HG03108 (cell line): ENCODE data around the gene PLA2G3.

Source experiments
- ATAC-seq: cut with Tn5 transposase; IDR thresholded peaks from one replicate; pipeline ENCODE4 v1.9.1; 2021; ENCODE audit warnings: moderate library complexity; ENCODE audit not compliant: unreplicated experiment

The PLA2G3 gene

DNA sequence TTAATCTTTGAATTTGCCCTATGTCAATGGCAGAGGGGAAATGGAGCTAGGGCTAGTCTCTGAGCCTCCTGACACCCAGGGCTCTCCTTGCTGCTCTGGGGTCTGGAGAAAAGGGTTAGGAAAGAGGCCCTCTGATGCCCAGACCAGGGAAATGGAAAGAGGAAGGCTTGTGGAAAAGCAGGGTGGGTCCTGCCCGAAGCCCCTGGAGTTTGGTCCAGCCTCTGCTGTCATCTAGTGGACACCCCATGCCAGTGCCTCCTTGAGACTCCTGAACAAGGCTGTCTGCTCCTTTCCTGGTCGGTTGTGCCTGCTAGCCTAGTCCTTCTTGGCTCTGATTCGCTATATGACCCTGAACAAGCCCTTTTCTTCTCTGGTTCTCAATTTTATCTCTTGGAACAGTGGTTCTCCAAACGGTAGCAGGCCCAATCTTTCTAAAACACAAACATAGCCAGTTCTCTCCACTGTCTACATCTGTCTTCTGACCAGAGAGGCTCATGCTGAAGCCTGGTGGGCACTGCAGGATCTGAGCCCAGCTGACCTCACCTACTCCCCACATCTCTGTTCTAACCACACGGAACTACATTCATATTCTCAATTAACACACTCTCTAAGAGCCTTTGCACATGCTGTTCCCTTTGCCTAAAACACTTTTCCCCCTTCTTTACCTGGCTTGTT, 8.8 kb upstream of the PLA2G3 start:
- ATAC-seq = no peak

DNA sequence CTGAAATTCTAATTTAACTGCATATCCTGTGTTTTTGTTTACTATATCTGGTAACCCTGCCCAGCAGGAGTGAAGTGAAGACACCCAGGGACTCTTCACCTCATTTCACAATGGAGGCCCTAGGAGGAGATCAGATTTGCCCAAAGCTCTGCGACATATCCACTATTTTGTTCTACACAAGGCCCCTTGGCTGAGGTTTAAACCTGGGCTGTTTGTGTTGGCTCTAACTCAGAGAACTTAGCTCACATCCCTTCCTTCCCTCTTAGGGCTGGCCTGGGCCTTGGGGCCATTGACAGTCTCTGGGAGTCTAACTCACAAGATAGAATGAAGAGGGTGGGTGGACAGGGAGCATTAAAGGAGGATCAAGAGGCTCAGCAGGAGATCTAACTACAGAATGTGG, 8.2 kb upstream of the PLA2G3 start:
- ATAC-seq = no peak

DNA sequence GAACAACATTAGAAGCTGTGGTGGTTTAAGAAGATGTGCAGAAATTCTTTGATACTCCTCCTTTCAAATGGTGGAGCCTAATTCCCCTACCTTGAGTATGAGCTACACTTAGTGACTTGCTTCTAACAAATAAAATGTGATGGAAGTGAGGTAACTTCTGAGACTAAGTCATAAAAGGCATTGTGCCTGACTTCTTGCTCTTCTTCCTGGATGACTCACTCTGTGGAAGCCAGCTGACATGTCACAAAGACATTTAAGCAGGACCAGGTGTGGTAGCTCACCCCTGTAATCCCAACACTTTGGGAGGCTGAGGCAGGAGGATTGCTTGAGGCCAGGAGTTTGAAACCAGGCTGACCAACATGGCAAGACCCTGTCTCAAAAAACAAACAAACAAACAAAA, 3.9 kb upstream of the PLA2G3 start:
- ATAC-seq = no peak

DNA sequence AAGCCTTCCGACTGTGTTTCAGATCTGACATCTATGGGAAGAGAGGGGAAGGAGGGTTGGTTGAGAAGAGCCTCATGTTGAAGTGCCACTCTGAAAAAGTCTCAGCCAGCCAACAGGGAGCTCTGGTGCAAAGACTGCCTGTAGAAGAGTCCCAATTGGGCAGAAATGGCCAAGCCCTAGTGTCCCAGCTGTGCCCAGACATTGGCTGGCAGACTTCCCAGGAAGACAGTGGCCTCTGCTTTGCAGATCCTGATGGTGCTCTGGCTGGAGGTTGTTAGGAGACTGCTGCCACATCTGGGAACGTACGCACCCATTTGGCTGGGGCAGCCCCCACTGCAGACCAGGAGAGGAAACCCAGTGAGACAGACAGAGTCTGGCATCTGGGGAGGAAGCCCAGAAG, 3.2 kb upstream of the PLA2G3 start:
- ATAC-seq = no peak

DNA sequence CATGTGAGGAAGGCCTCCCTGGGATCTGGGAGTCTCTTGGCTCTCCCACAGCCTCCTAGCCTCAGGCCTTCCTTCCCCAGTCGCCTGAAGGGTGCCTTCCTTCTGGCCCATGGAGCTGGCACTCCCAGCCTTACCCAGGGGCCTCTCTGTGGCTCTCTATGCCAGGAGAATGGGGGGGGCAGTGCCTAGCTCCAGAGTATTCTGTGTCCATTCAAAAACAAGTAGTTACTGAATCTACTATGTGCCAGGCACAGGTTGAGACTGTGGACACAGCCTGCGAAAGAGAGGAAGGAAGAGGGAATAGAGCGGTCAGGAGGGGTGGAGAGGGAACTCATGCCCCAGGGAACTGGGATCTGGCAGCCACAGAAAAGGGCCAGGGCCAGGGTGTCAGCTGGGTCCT, 2.7 kb upstream of the PLA2G3 start:
- ATAC-seq = no peak

DNA sequence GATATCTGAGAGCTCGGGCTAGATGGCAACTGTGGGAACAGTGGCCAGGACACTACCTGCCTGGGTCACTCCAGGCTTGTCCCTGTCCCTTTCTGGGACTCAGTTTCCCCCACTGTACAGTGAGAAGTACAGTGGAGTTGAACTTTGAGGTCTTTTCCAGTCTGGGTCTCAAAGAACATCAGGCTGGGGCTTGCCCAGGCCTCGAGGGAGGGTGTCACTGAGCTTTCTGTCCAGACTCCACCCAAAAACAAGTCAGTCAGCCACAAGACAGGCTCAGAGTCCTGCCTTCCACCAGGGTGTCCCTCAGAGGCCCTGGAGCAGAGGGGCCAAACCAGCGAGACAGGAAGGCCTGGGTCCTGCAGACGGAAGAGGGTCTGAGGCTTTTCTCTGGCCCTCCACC, 2.0 kb upstream of the PLA2G3 start:
- ATAC-seq = no peak

DNA sequence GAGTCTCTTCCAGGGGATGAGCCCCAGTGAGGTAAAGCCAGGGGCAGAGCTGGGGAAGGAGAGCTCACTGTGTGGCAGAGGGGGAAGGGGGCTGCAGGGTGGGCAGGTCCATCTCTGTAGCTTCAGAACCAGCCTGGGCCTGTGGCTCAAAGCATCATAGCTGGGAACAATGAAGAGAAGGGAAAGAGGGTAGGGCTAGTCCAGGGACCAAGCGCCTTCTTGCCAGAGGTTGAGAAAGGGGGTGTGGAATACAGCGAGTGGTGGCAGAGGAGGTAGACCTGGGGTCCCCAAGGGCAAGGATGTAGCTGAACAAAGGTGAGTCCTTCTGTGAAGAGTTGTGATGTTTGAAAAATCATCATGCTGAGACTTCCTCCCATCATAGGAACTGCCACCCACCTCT, 1.2 kb upstream of the PLA2G3 start:
- ATAC-seq = no peak

DNA sequence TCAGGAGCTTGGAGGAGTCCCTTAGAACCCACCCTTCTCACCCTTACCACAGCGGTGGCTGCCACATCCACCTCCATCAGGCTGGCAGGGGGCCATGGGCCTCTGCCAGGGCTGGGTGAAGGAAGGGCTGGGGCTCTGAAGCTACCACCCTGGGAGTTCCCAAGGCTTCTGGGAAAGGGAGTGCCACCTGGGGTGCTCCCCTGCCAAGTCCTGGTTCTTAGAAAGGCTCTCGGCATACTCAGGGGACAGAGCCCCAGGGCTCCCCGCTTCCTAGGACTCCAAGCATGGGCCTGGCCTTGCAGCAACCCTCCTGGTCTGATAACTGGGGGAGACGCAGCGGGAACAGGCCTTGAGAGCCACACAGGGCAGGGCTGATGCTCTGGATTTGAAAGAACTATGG, 438 bp upstream of the PLA2G3 start:
- no peak for ATAC-seq

DNA sequence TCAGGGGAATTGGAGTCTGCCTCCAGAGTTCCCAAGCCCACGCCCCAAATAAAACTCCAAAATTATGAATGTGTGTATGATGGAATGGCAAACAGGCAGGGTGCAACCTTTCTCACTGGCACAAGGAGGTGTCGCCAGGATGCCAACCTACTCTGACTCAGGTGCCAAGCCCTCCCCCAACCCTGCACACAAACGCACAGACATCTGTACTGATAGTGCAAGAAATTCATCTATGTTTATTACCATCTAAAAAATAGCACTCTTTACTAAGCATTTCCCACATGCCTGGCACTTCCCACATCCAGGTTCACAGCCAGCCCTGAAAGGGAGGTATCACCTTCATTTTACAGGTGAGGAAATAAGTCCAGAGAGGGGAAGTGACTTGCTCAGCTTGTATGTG, 1.2 kb downstream of the PLA2G3 start:
- ATAC-seq = no peak

DNA sequence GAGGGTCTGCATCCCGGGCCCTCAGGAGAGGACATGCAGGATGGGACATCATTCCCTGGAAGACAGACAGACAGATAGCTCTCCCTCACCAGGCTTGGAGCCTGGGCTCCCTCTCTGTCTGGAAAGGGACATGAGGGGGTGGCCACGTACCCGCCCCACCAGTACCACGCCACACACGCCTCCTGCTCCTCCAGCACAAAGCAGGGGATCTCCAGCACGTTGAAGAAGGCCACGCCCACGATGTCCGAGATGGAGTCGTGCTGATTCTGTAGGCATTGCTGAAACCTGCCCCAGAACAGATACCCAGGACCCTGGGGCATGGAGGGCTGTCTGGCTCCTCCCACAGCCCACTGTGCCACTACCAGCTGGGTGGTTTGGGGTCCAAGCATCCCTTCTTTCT, 2.2 kb downstream of the PLA2G3 start:
- no peak for ATAC-seq

DNA sequence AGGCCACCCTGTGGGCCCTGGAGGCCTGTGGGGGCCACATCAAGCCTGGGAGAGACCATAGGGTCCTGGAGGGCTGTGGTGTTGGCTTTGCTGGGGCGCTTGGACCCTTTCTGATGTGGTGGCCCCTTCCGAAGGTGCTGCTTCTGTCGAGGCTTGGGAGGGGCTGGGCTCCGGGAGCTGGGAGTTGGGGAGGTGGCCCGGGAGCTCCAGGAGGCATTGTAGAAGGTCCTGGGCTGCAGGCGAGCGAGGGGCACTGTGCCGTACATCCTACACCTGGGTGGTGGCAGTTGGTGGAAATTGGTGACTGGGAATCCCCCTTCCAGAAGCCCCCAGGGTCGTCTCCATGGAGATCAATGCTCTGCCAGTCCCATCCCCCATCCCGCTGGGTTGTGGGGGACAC, 2.6 kb downstream of the PLA2G3 start:
- ATAC-seq = no peak

DNA sequence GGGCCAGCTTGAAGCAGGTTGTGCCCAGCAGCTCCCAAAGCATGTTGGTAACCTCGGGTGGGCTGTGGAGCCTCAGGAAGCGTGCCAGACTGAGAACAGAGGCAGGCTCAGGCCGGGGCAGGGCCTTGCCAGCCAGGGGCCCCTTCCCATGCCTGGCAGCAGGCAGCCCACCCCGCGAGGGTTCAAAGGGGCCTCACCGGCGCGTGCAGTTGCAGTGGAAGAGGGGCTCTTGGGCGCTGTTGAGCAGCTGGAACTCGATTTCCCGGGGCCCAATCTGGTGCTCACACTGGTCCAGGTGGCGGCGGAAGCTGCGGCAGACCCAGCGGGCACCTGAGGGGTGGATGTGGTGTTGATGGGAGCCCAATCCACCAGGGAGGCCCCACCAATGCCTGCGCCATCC, 3.6 kb downstream of the PLA2G3 start:
- no peak for ATAC-seq

DNA sequence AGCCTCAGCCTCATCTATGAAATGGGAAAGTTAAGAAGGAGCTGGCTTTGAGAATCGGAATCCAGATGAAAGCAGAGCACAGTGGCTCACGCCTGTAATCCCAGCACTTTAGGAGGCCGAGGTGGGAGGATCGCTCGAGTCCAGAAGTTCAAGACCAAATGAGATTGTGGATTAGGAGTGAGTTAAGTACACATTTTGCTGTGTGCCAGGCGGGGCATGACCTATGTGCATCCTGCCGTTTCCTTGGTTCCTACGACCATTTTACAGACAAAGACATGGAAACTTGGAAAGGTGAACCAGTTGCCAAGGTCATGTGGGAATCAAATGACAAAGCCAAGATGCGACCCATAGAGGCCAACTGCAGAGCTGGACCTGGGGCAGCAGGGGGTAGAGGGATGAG, 4.2 kb downstream of the PLA2G3 start:
- no peak for ATAC-seq

DNA sequence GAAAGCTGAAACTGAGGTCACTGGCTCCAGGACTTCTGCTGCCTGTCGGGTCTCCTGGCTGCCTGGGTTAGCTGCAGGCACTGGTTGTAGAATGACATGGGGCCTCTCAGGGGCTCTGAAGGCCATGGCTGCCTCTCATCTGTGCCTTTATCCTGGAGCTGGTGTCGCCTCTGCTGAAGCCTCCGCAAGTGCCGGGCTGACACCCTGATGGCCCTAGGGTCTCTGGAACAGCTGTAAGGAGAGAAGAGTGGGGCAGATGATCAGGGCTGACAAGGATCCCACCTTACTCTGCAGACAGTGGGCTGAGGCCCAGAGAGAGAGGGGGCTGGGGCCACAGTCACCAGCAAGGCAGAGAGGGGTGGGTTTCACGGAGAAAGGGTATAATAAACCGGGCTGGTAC, 4.6 kb downstream of the PLA2G3 start:
- no peak for ATAC-seq

DNA sequence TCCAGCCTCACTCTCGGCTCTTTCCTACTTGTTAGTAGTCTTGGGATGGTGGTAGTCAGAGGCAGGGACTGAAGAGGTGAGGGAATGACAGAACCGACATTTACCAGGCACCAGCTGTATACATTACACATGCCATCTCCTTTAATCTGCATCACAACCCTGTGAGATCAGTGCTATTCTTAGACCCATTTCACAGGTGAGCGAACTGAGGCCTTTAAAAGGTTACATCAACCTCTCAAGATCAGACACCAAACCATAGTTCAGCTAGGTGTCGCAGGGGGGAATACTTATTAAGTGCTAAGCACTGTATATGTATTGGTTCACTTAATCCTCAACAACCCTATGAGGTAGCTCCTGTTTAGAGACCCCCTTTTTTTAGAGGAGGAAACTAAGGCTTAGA, 5.6 kb downstream of the PLA2G3 start:
- no peak for ATAC-seq

DNA sequence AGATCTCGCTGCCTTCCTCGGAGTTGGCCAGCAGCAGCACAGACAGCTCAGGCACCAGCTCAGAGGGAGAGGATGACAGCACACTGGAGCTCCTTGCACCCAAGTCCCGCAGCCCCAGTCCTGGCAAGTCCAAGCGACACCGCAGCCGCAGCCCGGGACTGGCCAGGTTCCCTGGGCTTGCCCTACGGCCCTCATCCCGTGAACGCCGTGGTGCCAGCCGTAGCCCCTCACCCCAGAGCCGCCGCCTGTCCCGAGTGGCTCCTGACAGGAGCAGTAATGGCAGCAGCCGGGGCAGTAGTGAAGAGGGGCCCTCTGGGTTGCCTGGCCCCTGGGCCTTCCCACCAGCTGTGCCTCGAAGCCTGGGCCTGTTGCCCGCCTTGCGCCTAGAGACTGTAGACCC, 6.4 kb downstream of the PLA2G3 start:
- no peak for ATAC-seq

DNA sequence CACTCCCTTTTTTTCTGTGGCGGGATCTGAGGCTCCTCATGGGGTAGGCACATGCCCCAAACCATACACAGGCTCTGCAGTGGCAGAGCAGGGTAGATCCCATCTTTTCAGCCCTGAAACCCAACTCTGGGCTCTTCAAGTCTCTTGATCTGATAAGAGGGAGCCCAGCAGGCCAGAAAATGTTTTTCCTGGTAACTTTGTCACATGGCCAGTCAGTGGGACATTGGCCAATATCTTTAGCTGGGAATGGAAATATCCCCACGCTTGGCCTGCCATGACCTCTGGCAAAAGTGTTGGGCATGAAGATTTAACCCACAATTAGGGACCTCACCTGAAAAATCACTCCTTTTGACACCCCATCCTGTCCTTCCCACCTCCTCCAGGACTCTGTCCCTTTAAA, 9.4 kb downstream of the PLA2G3 start:
- ATAC-seq = no peak

DNA sequence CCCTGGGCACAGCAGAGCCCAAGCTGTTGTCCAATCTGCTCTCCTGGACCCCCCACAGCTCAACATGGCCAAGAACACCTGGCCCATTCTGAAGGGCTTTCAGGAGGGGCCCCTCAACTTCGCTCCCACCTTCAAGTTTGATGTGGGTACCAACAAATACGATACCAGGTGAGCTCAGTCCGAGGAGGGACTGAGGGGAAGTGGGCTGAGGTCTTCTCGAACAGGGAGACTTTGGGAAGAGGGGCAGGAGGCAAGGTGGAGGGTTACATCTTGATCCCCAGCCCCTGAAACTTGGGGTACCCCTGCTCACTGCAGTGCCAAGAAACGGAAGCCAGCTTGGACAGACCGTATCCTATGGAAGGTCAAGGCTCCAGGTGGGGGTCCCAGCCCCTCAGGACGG, 12.2 kb downstream of the PLA2G3 start:
- no peak for ATAC-seq

DNA sequence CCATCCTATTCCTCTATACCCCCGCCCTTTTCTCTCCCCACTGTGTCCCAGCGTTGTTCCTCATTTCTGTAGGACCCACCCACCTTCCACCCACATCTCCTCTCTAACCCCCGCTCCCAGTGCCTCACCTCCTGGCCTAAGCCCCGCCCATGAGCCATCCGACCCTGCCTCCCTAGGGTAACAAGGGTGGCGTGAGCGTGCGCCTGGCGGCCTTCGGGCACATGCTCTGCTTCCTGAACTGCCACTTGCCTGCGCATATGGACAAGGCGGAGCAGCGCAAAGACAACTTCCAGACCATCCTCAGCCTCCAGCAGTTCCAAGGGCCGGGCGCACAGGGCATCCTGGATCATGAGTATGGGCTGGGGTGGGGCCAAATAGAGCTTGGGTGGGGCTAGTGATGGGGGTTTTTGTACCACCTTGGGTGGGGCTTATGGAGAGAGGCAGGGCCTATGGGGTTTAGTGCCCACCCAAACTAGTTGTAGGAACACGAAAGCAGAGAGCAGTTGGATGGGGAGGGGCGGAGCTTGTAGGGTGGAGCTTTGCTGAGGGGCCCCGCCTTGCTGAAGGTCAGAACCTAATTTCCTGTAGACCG, 13.0 kb downstream of the PLA2G3 start:
- no peak for ATAC-seq

DNA sequence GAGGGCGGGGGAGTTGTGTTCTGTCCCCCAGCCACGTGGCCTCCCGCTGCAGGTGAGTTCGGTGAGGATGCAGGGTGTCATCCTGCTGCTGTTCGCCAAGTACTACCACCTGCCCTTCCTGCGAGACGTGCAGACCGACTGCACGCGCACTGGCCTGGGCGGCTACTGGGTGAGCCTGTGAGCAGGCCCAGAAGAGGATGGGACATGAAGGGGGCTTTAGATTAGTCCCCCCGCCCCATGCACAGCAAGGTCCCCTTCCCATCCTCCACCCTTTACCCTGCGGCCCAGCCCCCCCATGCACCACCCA, 13.5 kb downstream of the PLA2G3 start:
- no peak for ATAC-seq

DNA sequence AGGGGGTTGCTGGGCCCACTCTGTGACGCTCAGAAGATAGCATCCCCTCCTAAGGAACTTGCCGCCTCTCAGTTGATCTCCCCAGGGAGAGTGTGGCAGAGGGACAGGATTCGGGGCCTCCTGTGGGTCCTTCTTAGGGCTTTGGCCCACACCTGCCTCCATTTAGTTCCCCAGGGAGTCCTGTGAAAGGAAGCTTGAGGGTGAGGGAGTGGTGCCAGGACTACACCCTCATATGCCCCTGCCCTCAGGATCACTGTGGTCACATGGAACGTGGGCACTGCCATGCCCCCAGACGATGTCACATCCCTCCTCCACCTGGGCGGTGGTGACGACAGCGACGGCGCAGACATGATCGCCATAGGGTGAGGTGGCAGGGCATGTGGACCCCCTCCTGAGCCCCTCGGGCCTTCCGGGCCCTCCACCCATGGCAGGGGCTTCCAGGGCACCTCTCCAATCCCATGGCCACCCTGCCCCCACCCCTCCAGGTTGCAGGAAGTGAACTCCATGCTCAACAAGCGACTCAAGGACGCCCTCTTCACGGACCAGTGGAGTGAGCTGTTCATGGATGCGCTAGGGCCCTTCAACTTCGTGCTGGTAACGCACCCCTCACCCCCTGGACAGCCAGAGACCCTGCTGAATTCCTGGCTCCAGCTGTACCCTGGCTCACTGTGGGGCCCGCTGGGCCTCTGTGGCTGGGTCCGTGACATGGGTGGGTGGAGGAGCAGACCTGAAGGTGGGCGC, 14.0 kb downstream of the PLA2G3 start:
- ATAC-seq = no peak

DNA sequence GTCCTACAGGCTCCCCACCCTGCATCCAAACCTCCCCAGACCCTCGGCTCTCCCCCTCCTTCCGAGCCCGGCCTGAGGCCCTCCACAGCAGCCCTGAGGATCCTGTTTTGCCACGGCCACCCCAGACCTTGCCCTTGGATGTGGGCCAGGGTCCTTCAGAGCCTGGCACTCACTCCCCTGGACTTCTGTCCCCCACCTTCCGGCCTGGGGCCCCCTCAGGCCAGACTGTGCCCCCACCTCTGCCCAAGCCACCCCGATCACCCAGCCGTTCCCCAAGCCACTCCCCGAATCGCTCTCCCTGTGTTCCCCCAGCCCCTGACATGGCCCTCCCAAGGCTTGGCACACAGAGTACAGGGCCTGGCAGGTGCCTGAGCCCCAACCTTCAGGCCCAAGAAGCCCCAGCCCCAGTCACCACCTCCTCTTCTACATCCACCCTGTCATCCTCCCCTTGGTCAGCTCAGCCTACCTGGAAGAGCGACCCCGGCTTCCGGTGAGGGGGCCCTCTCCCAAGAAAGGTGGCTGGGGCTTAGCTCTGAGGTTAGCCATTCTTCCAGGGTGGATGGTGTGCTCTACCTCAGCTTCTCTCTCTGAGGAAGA, 14.7 kb downstream of the PLA2G3 start:
- ATAC-seq = no peak
